Stimulated activated CD8-positive, alpha-beta memory T cell treated with anti-CD3 and anti-CD28 coated beads, Interleukin-4, amount 100 ng/mL, for 48 hours (primary cell): ENCODE results near the gene PALLD.

Experiments
- DNase-seq: peaks from one replicate; pipeline ENCODE4 v3.0.0-alpha.2; 2020

PALLD gene

GRCh38 chr4:168562041-168562571 lies 65.3 kb downstream of the PALLD start:
- no peak for DNase-seq

- DNase-seq: no peak
These were observed 67.2 kb downstream of the PALLD start for GRCh38 chr4:168564023-168564422.

- no peak for DNase-seq
These were observed 68.3 kb downstream of the PALLD start for GRCh38 chr4:168565130-168565529.

GRCh38 chr4:168566726-168567125 lies 69.9 kb downstream of the PALLD start:
- no peak for DNase-seq

- DNase-seq: no peak
These were observed 72.4 kb downstream of the PALLD start for GRCh38 chr4:168569066-168569930.

GRCh38 chr4:168569931-168570276 lies 73.1 kb downstream of the PALLD start:
- DNase-seq: no peak

GRCh38 chr4:168570466-168570865 lies 73.6 kb downstream of the PALLD start:
- DNase-seq: no peak

DNA sequence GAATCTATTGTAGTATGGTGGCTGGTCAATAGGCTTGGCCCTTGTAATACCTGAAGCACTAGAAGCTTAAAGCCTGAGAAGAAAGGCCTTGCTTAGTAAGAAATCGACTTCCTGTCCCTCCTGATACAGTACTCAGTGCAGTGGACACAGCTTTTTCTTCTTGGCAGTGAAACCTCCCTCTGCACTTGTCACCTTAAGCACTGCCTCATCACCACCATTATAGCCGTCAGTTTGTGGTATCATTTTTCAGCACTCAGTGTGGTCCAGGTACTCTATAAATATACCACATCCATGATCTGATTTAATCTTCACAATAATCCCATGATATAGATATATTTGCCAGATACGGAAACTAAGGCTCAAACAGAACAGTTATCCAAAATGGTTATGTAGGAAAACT lies 75.2 kb downstream of the PALLD start:
- no peak for DNase-seq

GRCh38 chr4:168573870-168574269 lies 77.0 kb downstream of the PALLD start:
- DNase-seq: no peak

DNA sequence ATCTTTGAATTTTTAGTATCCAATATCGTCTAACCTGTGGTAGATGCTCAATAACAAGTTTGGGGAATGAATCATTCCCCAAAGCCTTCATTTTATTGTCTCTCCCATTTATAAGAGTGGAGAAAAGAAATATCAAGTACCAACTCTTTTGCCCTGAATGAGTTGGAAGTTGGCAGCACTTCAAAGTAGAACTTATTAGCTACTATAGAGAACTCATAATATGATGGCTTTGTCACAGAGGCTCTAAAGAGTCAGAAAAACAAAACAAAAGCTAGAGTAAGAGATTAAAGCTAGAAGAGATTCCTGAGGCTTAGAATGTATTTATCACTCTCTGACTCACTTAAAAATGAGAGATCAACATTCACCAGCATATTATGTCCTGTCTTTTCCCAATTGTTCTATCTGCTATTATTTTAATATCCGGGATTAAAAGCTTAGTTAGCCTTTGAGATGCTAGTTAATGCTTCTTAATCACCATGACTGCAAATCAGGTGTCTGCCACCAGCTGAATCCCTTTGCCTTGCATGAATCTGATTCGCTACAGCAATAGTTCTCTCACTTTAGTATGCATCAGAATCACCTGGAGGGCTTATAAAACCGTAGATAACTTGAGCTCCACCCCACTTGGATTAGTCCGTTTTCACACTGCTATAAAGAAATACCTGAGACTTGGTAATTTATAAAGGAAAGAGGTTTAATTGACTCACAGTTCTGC lies 77.9 kb downstream of the PALLD start:
- DNase-seq: no peak

- DNase-seq: no peak
These were observed 78.6 kb downstream of the PALLD start for GRCh38 chr4:168575473-168575872.

DNA sequence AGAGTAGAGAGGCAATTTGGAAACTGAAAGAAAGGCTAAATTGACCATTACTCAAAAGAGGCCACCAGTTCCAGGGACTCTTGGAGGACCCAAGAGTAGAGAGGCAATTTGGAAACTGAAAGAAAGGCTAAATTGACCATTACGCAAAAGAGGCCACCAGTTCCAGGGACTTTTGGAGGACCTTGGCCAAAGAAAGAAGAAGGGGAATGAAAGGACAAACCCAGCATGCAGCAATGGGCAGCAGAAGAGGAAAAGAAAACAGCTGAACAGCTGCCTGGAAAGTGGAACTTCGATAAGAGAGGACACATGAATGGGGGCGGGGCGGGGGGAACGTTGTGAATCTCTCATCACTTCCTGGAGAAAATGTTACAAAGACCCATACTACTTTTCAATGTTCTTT lies 80.8 kb downstream of the PALLD start:
- DNase-seq: no peak

- DNase-seq: no peak
These were observed 83.4 kb downstream of the PALLD start for GRCh38 chr4:168580228-168580627.

DNA sequence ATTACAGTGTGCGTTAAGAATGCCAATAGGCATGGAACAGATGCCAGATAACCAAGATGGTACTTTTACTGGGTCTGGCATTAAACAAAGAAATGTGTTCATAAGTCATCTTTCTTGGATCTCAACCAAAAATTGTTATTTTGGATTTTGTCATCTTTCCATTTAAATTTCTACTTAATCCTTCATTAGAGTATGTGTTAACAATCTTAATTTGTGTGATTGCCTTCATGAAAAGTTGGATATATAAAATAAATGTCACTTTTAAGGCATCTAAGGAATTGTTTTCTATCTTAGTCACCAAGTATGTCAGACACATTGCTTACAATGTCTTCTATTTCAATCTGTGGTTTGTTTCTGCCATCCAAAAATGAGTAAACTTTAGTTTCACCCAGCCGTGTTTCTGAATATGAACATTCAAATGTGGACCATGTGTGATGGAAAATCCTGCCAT lies 87.5 kb downstream of the PALLD start:
- no peak for DNase-seq

GRCh38 chr4:168585168-168586091 lies 88.6 kb downstream of the PALLD start:
- peak; percentile 47 for DNase-seq

GRCh38 chr4:168586926-168587325 lies 90.1 kb downstream of the PALLD start:
- DNase-seq: no peak

- DNase-seq: no peak
These were observed 90.7 kb downstream of the PALLD start for GRCh38 chr4:168587411-168588125.

- DNase-seq: no peak
These were observed 92.2 kb downstream of the PALLD start for GRCh38 chr4:168588916-168589531.

- no peak for DNase-seq
These were observed 95.8 kb downstream of the PALLD start for GRCh38 chr4:168592676-168593075.

GRCh38 chr4:168593399-168593798 lies 96.5 kb downstream of the PALLD start:
- DNase-seq: no peak

GRCh38 chr4:168594121-168594520 lies 97.3 kb downstream of the PALLD start:
- DNase-seq: no peak

GRCh38 chr4:168598191-168598590 lies 101.3 kb downstream of the PALLD start:
- no peak for DNase-seq
